ENCODE results near the gene CDKAL1. TPM values are rescaled to one million over a fixed set of nuclear protein-coding genes. Genes with fewer than 3 reads are reported as not detected.

Gene CDKAL1
- total and polyA plus RNA-seq, 2 of the 8 experiments (the other 6 are each of a cell fraction or from before 2014, with no cell fraction given) = 8.4 to 24.6 TPM

- TF ChIP-seq CHD7 (IDR thresholded peaks at IDR 0.05; ENCODE audit: insufficient replicate concordance, low read length) = no peak
- TF ChIP-seq CHD2 (IDR thresholded peaks at IDR 0.05; ENCODE audit: low read length) = no peak
- TF ChIP-seq RXRA (IDR thresholded peaks at IDR 0.05; ENCODE audit: insufficient read depth, low read depth, low read length) = no peak
- no peak for TF ChIP-seq CBX8 (IDR thresholded peaks at IDR 0.05; ENCODE audit: borderline replicate concordance, low read depth, low read length)
- TF ChIP-seq RFX5 (IDR thresholded peaks at IDR 0.05; ENCODE audit: borderline replicate concordance, low read depth, low read length) = no peak
- TF ChIP-seq EZH2 (IDR thresholded peaks at IDR 0.05; ENCODE audit: low read depth, low read length, severe bottlenecking) = no peak
- no peak for TF ChIP-seq HDAC2 (IDR thresholded peaks at IDR 0.05; ENCODE audit: borderline replicate concordance in 1 of 2, low read depth in 2 of 2, low read length in 2 of 2)
- no peak for TF ChIP-seq FOSL1 (IDR thresholded peaks at IDR 0.05; ENCODE audit: insufficient read depth, low read depth, low read length)
- no peak for TF ChIP-seq JUND (IDR thresholded peaks at IDR 0.05; ENCODE audit: low read length)
- TF ChIP-seq ASH2L (IDR thresholded peaks at IDR 0.05; ENCODE audit: low read length) = no peak
- TF ChIP-seq TCF12 (IDR thresholded peaks at IDR 0.05; ENCODE audit: low read depth, low read length) = no peak
Measured at GRCh38 chr6:21095462-21095861, 561.2 kb downstream of the CDKAL1 start (continued).

Data from H1 (cell line).